MM.1S (cell line): ENCODE results near the gene VEZT.

ENCODE experiments used
- EZH2 ChIP-seq: fragments of 300-600 bp; sonication (generic); optimal IDR thresholded peaks from 2 replicates; pipeline ENCODE3; 2017; ENCODE audit warnings: low read depth, mild to moderate bottlenecking, antibody characterized with exemption, low read length, mixed read lengths
- EZH2phosphoT487 ChIP-seq: fragments of 300-600 bp; sonication (generic); IDR thresholded peaks from 2 replicates; pipeline ENCODE4 v1.6.1; 2018; ENCODE audit warnings: antibody characterized with exemption, low read length
- TF ChIP-seq, protein P1 (sequence below): fragments of 300-600 bp; sonication (generic); IDR thresholded peaks from 2 replicates; pipeline ENCODE4 v1.5.1; 2016; ENCODE audit warnings: antibody characterized with exemption, low read length, mixed read lengths

GRCh38 chr12:95303476-95303875 is 85.9 kb downstream of the VEZT start:
- TF ChIP-seq, protein P1, sequence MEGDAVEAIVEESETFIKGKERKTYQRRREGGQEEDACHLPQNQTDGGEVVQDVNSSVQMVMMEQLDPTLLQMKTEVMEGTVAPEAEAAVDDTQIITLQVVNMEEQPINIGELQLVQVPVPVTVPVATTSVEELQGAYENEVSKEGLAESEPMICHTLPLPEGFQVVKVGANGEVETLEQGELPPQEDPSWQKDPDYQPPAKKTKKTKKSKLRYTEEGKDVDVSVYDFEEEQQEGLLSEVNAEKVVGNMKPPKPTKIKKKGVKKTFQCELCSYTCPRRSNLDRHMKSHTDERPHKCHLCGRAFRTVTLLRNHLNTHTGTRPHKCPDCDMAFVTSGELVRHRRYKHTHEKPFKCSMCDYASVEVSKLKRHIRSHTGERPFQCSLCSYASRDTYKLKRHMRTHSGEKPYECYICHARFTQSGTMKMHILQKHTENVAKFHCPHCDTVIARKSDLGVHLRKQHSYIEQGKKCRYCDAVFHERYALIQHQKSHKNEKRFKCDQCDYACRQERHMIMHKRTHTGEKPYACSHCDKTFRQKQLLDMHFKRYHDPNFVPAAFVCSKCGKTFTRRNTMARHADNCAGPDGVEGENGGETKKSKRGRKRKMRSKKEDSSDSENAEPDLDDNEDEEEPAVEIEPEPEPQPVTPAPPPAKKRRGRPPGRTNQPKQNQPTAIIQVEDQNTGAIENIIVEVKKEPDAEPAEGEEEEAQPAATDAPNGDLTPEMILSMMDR = no peak
- TF ChIP-seq EZH2phosphoT487 (no peak), EZH2 (no peak)
